Fibroblast of skin of back (primary cell): ENCODE data around the gene HECTD4.
"Not testable (repeated sequence)": the region's sequence is repeated elsewhere in the genome, so short reads cannot be mapped to it uniquely, and the experiment has no call there.

ENCODE experiments used
- DNase-seq: peaks from one replicate; pipeline ENCODE4 v3.0.0-alpha.2; 2013

Gene HECTD4

DNA sequence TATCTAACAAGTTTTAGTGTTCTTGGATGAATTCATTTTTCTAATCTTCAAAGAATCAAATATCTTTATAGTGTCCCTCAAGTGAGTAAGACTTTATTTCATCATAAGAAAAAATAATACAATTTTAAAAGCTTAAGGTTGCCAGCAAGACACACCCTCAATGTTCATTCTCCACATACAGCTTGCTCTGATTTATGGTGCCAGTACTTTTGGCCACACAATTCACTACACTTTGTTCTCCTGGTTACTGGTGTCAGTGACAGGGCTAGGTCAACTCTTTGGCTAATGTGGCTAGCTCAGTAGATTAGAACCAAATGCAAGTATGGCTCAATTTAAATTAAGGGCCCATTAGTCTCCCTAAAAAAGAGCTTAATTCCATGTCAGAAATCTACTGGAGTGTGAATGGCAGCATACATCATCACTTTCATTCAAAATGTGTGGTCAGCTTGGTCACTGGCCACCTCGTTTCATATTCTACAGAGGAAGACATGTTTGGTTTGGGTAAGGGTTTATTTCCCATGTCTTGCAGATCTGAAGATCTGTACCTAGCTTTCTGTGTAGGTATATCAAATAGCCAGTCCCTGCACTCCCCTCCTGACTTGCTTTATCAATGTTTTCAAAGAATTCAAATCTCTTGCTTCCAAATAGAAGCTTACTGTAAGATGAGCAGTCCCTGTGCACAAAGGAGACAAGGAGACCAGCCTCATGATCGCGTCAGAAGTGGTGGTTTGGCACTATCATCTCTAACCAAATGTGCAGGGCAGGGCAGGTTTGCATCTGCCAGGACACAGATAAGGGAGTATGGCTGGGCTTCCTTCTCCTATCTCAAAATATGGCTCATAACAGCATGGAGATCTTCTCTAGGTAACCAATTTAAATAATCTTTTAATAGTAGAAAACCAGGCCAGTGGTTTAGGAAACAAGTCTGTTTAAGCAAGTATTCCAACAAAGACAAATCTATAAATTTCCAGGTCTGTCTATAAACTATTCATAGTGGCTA lies 31.3 kb downstream of the HECTD4 start:
- peak; percentile 3 for DNase-seq

- DNase-seq: peak; percentile 3
Measured at GRCh38 chr12:112349431-112349830, 32.8 kb downstream of the HECTD4 start.

DNA sequence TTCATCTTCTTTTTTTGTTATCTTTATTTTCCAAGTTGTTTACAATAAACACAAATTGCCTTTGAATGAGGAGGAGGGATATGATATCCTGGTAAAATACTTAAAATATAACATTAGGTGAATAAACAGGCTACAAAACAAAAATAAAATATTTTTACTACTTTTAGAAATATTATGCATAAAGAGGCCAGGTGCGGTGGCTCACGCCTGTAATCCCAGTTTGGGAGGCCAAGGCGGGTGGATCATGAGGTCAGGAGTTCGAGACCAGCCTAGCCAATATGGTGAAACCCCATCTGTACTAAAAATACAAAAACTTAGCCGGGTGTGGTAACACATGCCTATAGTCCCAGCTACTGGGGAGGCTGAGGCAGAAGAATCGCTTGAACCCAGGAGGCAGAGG lies 33.3 kb downstream of the HECTD4 start:
- DNase-seq: not testable (repeated sequence)

DNA sequence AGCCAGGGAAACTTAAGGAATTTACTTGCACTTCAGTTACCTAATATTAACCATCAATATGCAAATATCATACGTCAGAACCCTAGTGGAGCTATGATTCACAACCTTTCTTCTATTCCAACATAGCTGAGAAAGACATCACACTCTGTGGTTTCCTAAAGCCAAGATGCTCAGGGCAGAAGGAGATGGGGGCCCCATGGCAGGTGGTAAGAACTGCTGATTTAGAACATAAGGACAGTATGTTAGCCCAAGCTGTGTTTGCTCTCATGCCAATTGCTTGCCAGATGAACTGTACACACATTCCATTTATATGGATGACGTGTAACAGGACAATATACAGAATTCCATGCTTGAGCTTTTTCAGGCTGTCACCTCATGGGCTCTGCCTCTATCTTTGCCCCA lies 34.6 kb downstream of the HECTD4 start:
- DNase-seq: peak; percentile 57

DNA sequence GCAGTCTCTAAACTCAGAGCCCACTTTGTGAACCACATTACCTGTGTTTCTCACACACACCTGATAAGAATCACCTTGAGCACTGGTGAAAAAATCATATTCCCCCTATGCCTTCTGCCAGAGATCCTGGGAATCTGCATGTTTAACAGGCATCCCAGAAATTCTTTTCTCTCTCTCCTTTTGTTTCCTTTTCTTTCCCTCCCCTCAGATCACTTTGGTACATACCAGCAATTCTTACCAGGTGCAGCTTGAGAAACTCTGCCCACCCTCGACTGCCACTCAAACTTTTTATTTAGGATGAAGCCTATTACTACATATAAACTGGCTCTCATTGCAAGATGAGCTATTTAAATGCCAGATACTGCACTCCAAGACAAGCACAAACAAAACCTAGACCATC lies 36.0 kb downstream of the HECTD4 start:
- DNase-seq: no peak

GRCh38 chr12:112344220-112344619 lies 38.0 kb downstream of the HECTD4 start:
- no peak for DNase-seq

DNA sequence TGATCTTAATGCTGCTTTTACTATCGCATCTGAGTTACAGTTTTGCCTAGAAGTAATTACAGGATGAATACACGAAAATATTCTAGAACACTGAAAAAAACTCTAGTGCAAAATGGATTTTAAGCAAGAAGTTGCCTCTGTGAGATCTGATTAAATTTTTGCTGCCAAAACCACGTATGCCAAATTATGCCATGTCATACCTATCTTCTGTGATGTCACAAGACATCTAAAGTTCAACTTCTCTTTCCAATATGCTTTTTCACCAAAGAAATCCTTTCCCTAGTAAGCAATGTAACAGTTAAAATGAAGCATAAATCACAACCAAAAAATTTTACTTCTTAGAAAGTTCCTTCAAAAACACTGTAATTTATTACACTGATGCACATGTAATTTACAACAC lies 39.6 kb downstream of the HECTD4 start:
- no peak for DNase-seq

- no peak for DNase-seq
Measured at GRCh38 chr12:112341046-112341825, 41.0 kb downstream of the HECTD4 start.

DNA sequence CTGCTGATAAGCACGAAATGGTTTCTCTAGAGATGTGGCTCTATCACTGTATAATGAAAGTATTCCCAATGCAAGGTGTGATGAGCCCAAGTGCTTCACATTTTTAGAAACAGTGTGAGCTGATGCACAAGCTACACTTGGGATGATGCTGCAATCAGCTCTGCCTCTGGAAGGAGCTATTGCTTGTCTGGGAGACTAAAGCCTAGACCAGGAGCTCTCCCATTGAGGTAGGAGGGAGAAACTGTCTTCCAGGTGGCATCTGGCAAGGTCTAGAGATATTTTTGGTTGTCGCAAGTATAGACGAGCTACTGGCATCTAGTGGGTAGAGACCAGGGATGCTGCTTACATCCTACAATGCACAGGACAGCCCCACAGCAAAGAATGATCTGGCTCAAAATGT lies 42.0 kb downstream of the HECTD4 start:
- DNase-seq: no peak

DNA sequence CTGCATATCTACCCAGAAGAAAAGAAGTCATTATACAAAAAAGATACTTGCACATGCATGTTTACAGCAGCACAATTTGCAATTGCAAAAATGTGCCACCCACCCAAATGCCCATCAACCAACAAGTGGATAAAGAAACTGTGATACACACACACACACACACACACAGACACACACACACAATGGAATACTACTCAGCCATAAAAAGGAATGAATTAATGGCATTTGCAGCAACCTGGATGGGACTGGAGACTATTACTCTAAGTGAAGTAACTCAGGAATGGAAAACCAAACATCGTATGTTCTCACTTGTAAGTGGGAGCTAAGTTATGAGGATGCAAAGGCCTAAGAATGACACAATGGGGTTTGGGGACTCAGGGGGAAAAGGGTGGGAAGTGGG lies 47.2 kb downstream of the HECTD4 start:
- not testable (repeated sequence) for DNase-seq

DNA sequence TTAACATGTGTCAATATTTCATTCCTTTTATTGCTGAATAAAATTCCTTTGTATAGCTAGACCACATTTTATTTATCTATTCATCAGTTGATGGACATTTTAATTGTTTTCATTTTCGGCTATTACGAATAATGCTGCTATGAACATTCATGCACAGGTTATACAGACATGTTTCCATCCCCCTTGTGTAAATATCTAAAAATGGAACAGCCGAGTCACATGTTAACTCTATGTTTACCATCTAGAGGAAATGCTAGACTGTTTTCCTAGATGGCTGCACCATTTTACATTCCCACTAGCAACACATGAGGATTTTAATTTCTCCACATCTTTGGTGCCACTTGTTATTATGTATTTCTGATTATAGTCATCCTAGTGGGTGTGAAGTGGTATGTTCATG lies 49.2 kb downstream of the HECTD4 start:
- no peak for DNase-seq

- no peak for DNase-seq
Measured at GRCh38 chr12:112331886-112332285, 50.3 kb downstream of the HECTD4 start.

DNA sequence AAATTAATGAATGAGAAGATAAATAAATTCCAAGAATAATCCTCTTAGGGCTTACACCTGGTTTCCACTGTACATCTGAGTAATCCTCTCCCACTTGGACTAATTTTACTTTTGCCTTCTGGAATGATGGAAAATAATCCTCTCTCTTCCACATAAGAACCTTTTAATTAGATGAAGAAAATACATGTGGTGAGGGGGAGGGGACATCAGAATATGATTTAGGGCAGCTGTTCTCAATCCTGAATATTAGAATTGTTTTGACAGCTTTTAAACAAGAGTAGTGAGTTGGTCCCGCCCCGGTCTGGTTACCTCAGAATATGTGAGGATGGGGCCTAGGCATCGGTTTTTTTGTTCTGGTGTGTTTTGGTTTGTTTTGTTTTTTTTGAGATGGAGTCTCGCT lies 51.5 kb downstream of the HECTD4 start:
- no peak for DNase-seq

DNA sequence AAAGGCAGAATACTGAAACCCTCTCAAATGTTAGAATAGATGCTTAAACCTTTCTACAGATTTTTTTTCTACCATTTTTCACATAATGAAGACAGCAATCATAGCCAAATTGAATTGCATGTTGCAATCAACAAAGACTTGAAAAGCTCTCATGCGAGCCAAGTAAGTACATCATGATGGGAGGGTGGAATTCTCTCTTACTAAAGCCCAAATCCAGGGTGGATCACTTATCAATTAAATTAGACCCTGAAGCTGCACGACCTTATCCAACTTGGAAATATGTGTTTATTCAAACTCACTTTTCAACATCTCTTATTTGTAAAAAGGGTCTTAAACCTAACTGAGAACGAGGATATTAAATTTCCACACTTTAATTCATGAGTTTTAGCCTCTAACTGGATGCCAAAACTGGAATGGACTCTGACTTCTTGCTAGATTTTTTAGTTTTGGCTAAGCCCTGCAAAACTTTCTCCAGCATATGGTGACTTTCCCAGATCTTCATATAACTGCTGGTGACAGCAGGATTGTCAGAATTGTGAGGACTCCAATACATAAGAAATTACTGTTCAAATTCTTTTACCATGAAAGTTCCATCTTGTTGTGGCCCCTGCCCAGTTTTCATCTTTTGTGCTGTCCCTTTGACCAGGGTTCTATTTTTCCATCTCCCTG lies 53.6 kb downstream of the HECTD4 start:
- DNase-seq: no peak

DNA sequence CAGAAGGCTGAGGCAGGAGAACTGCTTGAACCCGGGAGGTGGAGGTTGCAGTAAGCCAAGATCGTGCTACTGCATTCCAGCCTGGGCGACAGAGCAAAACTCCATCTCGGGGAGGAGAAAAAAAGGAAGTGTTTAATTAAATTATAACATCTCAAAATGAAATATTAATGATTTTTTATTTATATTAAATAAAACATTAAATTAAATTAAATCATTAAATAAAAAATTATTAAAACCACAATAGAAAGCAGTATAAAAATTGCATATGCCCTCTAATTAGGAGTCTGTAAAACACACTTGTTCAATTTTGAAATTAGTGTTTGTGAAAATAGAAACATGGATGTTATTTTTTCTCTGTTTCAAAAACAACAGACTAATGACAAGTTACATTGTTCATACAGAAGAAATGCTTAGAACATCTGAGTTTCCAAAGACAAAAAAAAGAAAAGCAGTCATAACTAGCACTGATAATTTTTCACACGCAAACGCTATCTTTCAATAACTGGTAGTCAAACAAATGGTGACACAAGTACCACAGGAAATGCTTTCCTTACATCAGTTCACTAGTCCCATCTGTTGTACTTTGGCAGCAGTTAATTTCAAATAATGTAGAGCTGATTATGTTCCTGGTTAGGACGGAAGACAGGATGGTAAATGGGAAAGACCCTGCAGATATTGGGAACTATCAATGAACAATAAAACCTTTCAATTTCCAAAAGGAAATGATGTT lies 54.9 kb downstream of the HECTD4 start:
- no peak for DNase-seq

DNA sequence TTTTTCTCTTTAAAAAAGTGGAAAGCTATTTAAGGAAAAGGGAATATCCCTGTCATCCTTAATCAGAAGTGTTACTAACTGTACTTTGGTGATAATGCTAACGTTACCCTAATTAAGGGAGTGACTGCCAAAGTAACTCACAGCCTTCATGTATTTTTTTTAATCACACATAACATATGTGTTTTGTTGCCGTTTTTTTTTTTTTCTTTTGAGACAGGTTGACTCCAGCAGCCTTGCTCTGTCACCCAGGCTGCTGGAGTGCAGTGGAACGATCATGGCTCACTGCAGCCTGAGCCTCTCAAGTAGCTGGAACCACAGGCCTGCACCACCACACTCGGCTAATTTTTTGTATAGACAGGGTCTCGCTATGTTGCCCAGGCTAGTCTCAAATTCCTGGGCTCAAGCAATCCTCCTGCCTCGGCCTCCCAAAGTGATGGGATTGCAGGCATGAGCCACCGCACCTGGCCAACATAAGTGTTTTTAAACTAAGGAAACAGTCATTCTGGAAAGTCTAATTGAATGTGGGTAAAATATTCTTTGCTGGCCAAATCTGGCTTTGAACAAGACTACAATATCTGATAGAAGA lies 56.5 kb downstream of the HECTD4 start:
- no peak for DNase-seq

DNA sequence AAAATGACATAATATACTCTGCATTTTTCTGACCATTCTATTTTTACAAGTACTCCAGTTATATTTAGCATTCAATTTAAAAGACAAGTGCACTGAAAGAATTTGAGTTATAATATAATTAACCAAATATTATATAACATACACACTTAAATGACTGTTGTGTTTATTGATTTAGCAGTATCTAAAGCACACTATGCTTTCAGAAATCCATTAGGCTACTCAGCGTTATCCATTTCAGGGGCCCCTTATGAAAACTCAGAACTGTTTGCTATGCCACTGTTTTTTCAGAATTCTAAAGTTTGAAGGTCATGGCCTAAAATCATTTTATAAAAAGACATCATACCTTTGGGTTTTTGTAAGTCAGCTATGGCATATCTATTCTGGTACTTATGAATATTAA lies 57.1 kb downstream of the HECTD4 start:
- no peak for DNase-seq

GRCh38 chr12:112322882-112323547 lies 59.2 kb downstream of the HECTD4 start:
- no peak for DNase-seq

- no peak for DNase-seq
Measured at GRCh38 chr12:112322441-112322840, 59.8 kb downstream of the HECTD4 start.

GRCh38 chr12:112321245-112321644 lies 61.0 kb downstream of the HECTD4 start:
- DNase-seq: no peak

GRCh38 chr12:112319395-112319794 lies 62.8 kb downstream of the HECTD4 start:
- DNase-seq: no peak
